ENCODE measurements around the gene RND3. TPM values are rescaled to one million over a fixed set of nuclear protein-coding genes. Genes with fewer than 3 reads are reported as not detected.

RND3 gene
- 19.9 and 25.5 TPM in 2 replicates for total RNA-seq

GRCh38 chr2:150487537-150488429, at the start of gene RND3:
Gene RND3, minus strand, starts transcription at chr2:150487667. Its CDS starts 250 bp downstream, at chr2:150487417.
- peak; percentile 94 to 99 for DNase-seq (ENCODE audit: low read depth in 2 of 2)

GRCh38 chr2:150535176-150535575, 47.7 kb upstream of the RND3 start:
- peak in 1 of 2 donors; percentile 37 for DNase-seq (ENCODE audit: low read depth in 2 of 2)

- DNase-seq (ENCODE audit: low read depth in 2 of 2) = no peak
These were observed 45.4 kb upstream of the RND3 start for GRCh38 chr2:150532879-150533278.

GRCh38 chr2:150532020-150532419, 44.6 kb upstream of the RND3 start:
- DNase-seq (ENCODE audit: low read depth in 2 of 2) = no peak

GRCh38 chr2:150531591-150531990, 44.1 kb upstream of the RND3 start:
- DNase-seq (ENCODE audit: low read depth in 2 of 2) = no peak

- no peak for DNase-seq (ENCODE audit: low read depth in 2 of 2)
These were observed 42.7 kb upstream of the RND3 start for GRCh38 chr2:150530168-150530567.

- DNase-seq (ENCODE audit: low read depth in 2 of 2) = no peak
These were observed 41.7 kb upstream of the RND3 start for GRCh38 chr2:150528861-150529801.

- peak in 1 of 2 donors; percentile 84 for DNase-seq (ENCODE audit: low read depth in 2 of 2)
These were observed 39.4 kb upstream of the RND3 start for GRCh38 chr2:150526827-150527226.

GRCh38 chr2:150526006-150526405, 38.5 kb upstream of the RND3 start:
- DNase-seq (ENCODE audit: low read depth in 2 of 2) = no peak

- DNase-seq (ENCODE audit: low read depth in 2 of 2) = no peak
These were observed 34.8 kb upstream of the RND3 start for GRCh38 chr2:150522269-150522668.

- peak in 1 of 2 donors; percentile 37 for DNase-seq (ENCODE audit: low read depth in 2 of 2)
These were observed 33.6 kb upstream of the RND3 start for GRCh38 chr2:150520887-150521664.

GRCh38 chr2:150520033-150520432, 32.6 kb upstream of the RND3 start:
- DNase-seq (ENCODE audit: low read depth in 2 of 2) = no peak

- DNase-seq (ENCODE audit: low read depth in 2 of 2) = no peak
These were observed 30.6 kb upstream of the RND3 start for GRCh38 chr2:150517951-150518680.

- DNase-seq (ENCODE audit: low read depth in 2 of 2) = no peak
These were observed 26.2 kb upstream of the RND3 start for GRCh38 chr2:150513647-150514046.

GRCh38 chr2:150508497-150509137, 21.1 kb upstream of the RND3 start:
- no peak for DNase-seq (ENCODE audit: low read depth in 2 of 2)

GRCh38 chr2:150507071-150507470, 19.6 kb upstream of the RND3 start:
- DNase-seq (ENCODE audit: low read depth in 2 of 2) = no peak

GRCh38 chr2:150505178-150505577, 17.7 kb upstream of the RND3 start:
- no peak for DNase-seq (ENCODE audit: low read depth in 2 of 2)

- no peak for DNase-seq (ENCODE audit: low read depth in 2 of 2)
These were observed 8.6 kb upstream of the RND3 start for GRCh38 chr2:150495993-150496627.

- DNase-seq (ENCODE audit: low read depth in 2 of 2) = no peak
These were observed 7.5 kb upstream of the RND3 start for GRCh38 chr2:150495001-150495400.

Data from dermis microvascular lymphatic vessel endothelial cell (primary cell).